Measurements from ENCODE around the gene OBSCN.

GRCh38 chr1:228284148-228284495 lies 76.3 kb downstream of the OBSCN start:
- TF ChIP-seq CTCF (IDR thresholded peaks at IDR 0.05) = no peak
- TF ChIP-seq POLR2A (IDR thresholded peaks at IDR 0.05) = no peak
